Upper lobe of left lung (tissue), 4 donors: ENCODE measurements around the gene B9D2.

Experiments used
- EP300 ChIP-seq, 4 donors: sonication (generic); formaldehyde crosslinking; IDR thresholded peaks; one replicate each; pipeline ENCODE4 v1.5.1; 2017; ENCODE audit warnings: antibody characterized with exemption in 4 of 4, control low read depth in 2 of 4
- POLR2A ChIP-seq, 4 donors: fragments of 450-650 bp; IDR thresholded peaks; one replicate each; pipeline ENCODE4 v1.5.1; 2016 to 2017; ENCODE audit warnings: antibody characterized with exemption in 4 of 4, mild to moderate bottlenecking in 2 of 4
- TF ChIP-seq, protein P1 (sequence below), 6 experiments: fragments of 450-650 bp in 4 of 6; fragments of 200-600 bp in 2 of 6; sonication (generic) in 2 of 6; IDR thresholded peaks; one replicate each; pipeline ENCODE4 v1.5.1; 2016 to 2019; ENCODE audit warnings: antibody characterized with exemption in 6 of 6

DNA sequence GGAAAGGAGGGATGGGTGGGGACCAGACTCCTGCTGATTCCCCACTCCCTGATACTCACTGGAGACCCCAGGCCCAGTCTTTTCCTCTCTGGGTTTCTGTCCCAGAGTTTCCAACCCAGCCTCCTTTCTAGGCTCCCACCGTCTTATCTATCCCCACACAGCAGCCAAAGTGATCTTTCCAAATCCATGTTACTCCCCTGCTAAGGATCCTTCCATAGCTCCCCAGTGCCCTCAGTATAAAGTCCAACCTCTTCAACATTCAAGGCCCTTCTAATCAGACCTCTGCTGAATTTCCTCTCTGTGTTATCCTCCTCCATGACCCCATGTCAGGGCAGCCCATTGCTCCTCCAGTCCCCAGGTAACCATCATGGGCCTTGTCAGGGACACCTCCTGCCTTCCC lies 8.9 kb downstream of the B9D2 start:
- no peak for TF ChIP-seq POLR2A (IDR thresholded peaks at IDR 0.05)
- TF ChIP-seq, protein P1, sequence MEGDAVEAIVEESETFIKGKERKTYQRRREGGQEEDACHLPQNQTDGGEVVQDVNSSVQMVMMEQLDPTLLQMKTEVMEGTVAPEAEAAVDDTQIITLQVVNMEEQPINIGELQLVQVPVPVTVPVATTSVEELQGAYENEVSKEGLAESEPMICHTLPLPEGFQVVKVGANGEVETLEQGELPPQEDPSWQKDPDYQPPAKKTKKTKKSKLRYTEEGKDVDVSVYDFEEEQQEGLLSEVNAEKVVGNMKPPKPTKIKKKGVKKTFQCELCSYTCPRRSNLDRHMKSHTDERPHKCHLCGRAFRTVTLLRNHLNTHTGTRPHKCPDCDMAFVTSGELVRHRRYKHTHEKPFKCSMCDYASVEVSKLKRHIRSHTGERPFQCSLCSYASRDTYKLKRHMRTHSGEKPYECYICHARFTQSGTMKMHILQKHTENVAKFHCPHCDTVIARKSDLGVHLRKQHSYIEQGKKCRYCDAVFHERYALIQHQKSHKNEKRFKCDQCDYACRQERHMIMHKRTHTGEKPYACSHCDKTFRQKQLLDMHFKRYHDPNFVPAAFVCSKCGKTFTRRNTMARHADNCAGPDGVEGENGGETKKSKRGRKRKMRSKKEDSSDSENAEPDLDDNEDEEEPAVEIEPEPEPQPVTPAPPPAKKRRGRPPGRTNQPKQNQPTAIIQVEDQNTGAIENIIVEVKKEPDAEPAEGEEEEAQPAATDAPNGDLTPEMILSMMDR (IDR thresholded peaks at IDR 0.05): no peak
- TF ChIP-seq EP300 (IDR thresholded peaks at IDR 0.05): no peak
